Measurements from ENCODE around the gene CCSER1.

Gene CCSER1

GRCh38 chr4:90118527-90119195 lies 8.5 kb upstream of the CCSER1 start:
- no peak for TF ChIP-seq CTCF (IDR thresholded peaks at IDR 0.05; ENCODE audit: borderline replicate concordance, insufficient read depth, low read depth, low read length)
- H3K4me3 ChIP-seq (ENCODE audit: low read depth, low read length) = no peak overlapping the region

- no peak overlapping the region for H3K4me3 ChIP-seq (ENCODE audit: low read depth, low read length)
- TF ChIP-seq CTCF (IDR thresholded peaks at IDR 0.05; ENCODE audit: borderline replicate concordance, insufficient read depth, low read depth, low read length) = peak; percentile 18; the same call in 1 of the 2 replicates
These were observed 7.2 kb upstream of the CCSER1 start for GRCh38 chr4:90120037-90120436.

- no peak for TF ChIP-seq CTCF (IDR thresholded peaks at IDR 0.05; ENCODE audit: borderline replicate concordance, insufficient read depth, low read depth, low read length)
These were observed 6.4 kb upstream of the CCSER1 start for GRCh38 chr4:90120815-90121214.

GRCh38 chr4:90121676-90122354 lies 5.4 kb upstream of the CCSER1 start:
- no peak for TF ChIP-seq CTCF (IDR thresholded peaks at IDR 0.05; ENCODE audit: borderline replicate concordance, insufficient read depth, low read depth, low read length)
- H3K4me3 ChIP-seq (ENCODE audit: low read depth, low read length) = no peak overlapping the region

More at GRCh38 chr4:90120815-90121214, 6.4 kb upstream of the CCSER1 start:
- H3K4me3 ChIP-seq (ENCODE audit: low read depth, low read length) = no peak overlapping the region

- no peak for TF ChIP-seq CTCF (IDR thresholded peaks at IDR 0.05; ENCODE audit: borderline replicate concordance, insufficient read depth, low read depth, low read length)
- H3K4me3 ChIP-seq (ENCODE audit: low read depth, low read length) = no peak overlapping the region
These were observed 4.8 kb upstream of the CCSER1 start for GRCh38 chr4:90122355-90122748.

- no peak for TF ChIP-seq CTCF (IDR thresholded peaks at IDR 0.05; ENCODE audit: borderline replicate concordance, insufficient read depth, low read depth, low read length)
- no peak overlapping the region for H3K4me3 ChIP-seq (ENCODE audit: low read depth, low read length)
These were observed 2.9 kb upstream of the CCSER1 start for GRCh38 chr4:90124276-90124675.

GRCh38 chr4:90126805-90127204 lies 389 bp upstream of the CCSER1 start:
- no peak for TF ChIP-seq CTCF (IDR thresholded peaks at IDR 0.05; ENCODE audit: borderline replicate concordance, insufficient read depth, low read depth, low read length)
- no peak overlapping the region for H3K4me3 ChIP-seq (ENCODE audit: low read depth, low read length)

Data from GM12875 (cell line).